Vagina (tissue), 2 donors: Measurements from ENCODE around the gene TMEM178B.

Source experiments
- POLR2AphosphoS5 ChIP-seq, 2 donors: sonication (generic); formaldehyde crosslinking; IDR thresholded peaks; one replicate each; pipeline ENCODE4 v1.9.0; 2017; ENCODE audit warnings: antibody characterized with exemption in 2 of 2, mild to moderate bottlenecking in 2 of 2, low read depth in 1 of 2; ENCODE audit not compliant: insufficient read depth in 1 of 2
- TF ChIP-seq, protein P1 (sequence below), 3 experiments: fragments of 450-650 bp in 2 of 3; fragments of 200-600 bp in 1 of 3; sonication (generic) in 1 of 3; IDR thresholded peaks; one replicate each; pipeline ENCODE4 v1.5.1; 2017 to 2019; ENCODE audit warnings: antibody characterized with exemption in 3 of 3, mild to moderate bottlenecking in 2 of 3, moderate library complexity in 2 of 3

GRCh38 chr7:141421306-141421705 is 347.4 kb downstream of the TMEM178B start:
- TF ChIP-seq, protein P1, sequence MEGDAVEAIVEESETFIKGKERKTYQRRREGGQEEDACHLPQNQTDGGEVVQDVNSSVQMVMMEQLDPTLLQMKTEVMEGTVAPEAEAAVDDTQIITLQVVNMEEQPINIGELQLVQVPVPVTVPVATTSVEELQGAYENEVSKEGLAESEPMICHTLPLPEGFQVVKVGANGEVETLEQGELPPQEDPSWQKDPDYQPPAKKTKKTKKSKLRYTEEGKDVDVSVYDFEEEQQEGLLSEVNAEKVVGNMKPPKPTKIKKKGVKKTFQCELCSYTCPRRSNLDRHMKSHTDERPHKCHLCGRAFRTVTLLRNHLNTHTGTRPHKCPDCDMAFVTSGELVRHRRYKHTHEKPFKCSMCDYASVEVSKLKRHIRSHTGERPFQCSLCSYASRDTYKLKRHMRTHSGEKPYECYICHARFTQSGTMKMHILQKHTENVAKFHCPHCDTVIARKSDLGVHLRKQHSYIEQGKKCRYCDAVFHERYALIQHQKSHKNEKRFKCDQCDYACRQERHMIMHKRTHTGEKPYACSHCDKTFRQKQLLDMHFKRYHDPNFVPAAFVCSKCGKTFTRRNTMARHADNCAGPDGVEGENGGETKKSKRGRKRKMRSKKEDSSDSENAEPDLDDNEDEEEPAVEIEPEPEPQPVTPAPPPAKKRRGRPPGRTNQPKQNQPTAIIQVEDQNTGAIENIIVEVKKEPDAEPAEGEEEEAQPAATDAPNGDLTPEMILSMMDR (IDR thresholded peaks at IDR 0.05), result no peak
- no peak for TF ChIP-seq POLR2AphosphoS5 (IDR thresholded peaks at IDR 0.05; ENCODE audit: insufficient read depth in 1 of 2, low read depth in 1 of 2)
